ENCODE data around the gene GLRX5.
A peak's percentile ranks its signal among the peaks of the same experiment; 100 is the strongest.

Gene GLRX5

DNA sequence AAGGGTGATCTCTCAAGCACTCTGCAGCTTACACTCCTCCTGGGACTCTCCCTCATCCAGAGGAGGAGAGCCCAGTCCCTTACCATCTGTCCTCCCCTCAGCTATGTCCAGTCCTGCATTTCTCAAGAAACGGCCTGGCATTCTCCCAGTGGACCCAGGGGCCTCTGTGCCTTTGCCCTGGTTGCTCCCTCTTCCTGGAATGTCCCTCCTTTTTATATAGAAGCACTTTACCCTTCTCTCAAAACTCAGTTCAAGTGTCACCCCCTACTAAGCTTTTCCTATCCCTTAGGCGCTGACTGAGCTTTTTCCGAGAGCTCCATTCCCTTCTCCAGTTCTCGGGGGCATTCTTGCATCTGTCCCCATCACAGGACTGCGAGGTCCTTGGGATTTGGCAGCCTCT lies 8.9 kb upstream of the GLRX5 start:
- Histone ChIP-seq H3K9me3 (ENCODE audit: insufficient read depth, low read length) (no peaks in the 10 kb centered on the region), H3K4me3 (ENCODE audit: insufficient read length, low read depth) (no peak overlapping the region), H3K9ac (ENCODE audit: insufficient read length, low read depth) (no peak overlapping the region), H3K27me3 (ENCODE audit: insufficient read depth, insufficient read length) (no peaks in the 10 kb centered on the region), H3K4me1 (ENCODE audit: insufficient read depth, insufficient read length) (peaks cover 4% of the 10 kb centered on the region), H3K36me3 (ENCODE audit: insufficient read depth, insufficient read length, low read length) (peaks cover 13% of the 10 kb centered on the region)
- TF ChIP-seq SUZ12 (IDR thresholded peaks at IDR 0.05; ENCODE audit: extremely low read depth, insufficient read depth, insufficient read length) (no peak), ZNF274 (IDR thresholded peaks at IDR 0.05; ENCODE audit: low read depth, low read length) (no peak), YY1 (IDR thresholded peaks at IDR 0.05; ENCODE audit: insufficient read depth, insufficient read length) (no peak)
- DNase-seq (ENCODE audit: low read depth, low spot score): no peak

DNA sequence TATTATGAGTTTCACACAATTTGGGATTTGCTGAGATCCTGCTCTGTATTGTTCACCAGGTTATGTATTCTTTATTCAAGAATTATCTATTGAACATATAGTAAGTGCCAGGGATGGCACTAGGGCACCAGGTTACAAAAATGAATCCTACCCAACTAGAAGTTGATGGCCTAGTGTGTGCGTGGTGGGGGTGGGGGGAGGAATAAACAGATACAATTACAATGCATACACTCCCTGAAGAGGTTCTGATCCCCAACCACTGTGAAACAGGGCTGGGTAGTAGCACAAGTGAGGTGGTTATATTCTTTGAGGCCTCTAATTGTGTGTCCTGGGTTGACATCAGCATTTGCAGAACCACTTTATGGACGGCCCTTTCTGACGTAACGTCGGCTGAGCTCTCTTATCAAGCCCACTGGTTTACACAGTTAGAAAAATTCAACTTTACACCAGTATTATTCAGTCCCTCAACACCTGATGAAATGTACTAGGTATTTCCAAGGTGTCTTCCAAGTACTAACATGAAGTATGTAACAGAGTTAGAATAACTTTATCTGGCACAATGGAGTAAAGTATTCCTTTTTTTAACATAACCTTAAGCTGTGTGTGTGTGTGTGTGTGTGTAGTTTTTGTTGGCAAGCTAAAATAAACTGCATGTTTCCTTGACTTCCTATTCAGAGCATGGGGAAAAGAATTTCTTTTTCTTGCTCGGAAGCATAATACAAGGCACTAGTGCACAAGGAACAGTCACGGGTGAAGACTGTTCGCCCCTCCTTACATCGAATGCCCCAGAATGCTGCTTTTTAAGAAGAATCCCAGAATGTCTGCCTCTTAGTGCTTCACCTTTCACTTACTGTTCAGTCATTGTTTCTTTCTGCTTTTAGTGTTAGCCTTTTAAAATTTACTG lies 8.1 kb upstream of the GLRX5 start:
- Histone ChIP-seq H3K9ac (ENCODE audit: insufficient read length, low read depth) (no peak overlapping the region), H3K4me1 (ENCODE audit: insufficient read depth, insufficient read length) (peaks cover 4% of the 10 kb centered on the region), H3K36me3 (ENCODE audit: insufficient read depth, insufficient read length, low read length) (peaks cover 17% of the 10 kb centered on the region), H3K4me3 (ENCODE audit: insufficient read length, low read depth) (no peak overlapping the region), H3K27me3 (ENCODE audit: insufficient read depth, insufficient read length) (no peaks in the 10 kb centered on the region), H3K9me3 (ENCODE audit: insufficient read depth, low read length) (no peaks in the 10 kb centered on the region)
- DNase-seq (ENCODE audit: low read depth, low spot score): no peak
- TF ChIP-seq ZNF274 (IDR thresholded peaks at IDR 0.05; ENCODE audit: low read depth, low read length): no peak
- TF ChIP-seq SUZ12 (IDR thresholded peaks at IDR 0.05; ENCODE audit: extremely low read depth, insufficient read depth, insufficient read length): no peak
- no peak for TF ChIP-seq YY1 (IDR thresholded peaks at IDR 0.05; ENCODE audit: insufficient read depth, insufficient read length)

DNA sequence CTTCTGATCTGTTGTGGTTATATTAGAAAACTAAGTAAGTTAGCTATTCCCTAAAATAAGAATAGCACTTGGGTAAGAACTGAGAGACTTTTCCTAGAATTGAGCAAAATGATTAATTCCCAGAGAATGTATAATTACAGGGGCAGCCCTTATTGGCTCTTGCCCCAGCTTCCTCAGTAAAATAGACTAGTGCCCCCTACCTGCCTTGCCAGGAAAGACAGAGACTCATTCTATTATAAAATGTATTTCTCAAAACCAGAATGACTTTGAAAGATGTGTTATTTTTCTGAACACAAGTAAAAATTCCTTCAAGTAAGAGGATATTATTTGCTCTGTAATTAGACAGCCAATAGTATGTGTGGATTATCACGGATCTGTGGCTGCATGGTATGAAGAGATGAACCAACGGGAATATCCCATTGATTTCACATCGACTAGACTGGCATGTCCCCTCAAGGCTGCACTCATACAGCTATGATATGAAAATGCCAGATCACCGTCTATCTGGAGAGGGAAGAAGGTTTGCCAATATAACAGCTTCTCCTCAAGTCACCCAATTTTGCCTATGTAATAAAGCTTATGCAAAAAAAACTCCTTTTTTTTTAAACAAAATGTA lies 7.4 kb upstream of the GLRX5 start:
- no peak for DNase-seq (ENCODE audit: low read depth, low spot score)
- H3K9ac ChIP-seq (ENCODE audit: insufficient read length, low read depth): no peak overlapping the region
- H3K4me3 ChIP-seq (ENCODE audit: insufficient read length, low read depth): no peak overlapping the region
- H3K9me3 ChIP-seq (ENCODE audit: insufficient read depth, low read length): no peaks in the 10 kb centered on the region
- H3K4me1 ChIP-seq (ENCODE audit: insufficient read depth, insufficient read length): peaks cover 4% of the 10 kb centered on the region
- H3K27me3 ChIP-seq (ENCODE audit: insufficient read depth, insufficient read length): no peaks in the 10 kb centered on the region
- TF ChIP-seq ZNF274 (IDR thresholded peaks at IDR 0.05; ENCODE audit: low read depth, low read length): no peak
- TF ChIP-seq SUZ12 (IDR thresholded peaks at IDR 0.05; ENCODE audit: extremely low read depth, insufficient read depth, insufficient read length): no peak
- no peak for TF ChIP-seq YY1 (IDR thresholded peaks at IDR 0.05; ENCODE audit: insufficient read depth, insufficient read length)
- peaks cover 22% of the 10 kb centered on the region for H3K36me3 ChIP-seq (ENCODE audit: insufficient read depth, insufficient read length, low read length)

DNA sequence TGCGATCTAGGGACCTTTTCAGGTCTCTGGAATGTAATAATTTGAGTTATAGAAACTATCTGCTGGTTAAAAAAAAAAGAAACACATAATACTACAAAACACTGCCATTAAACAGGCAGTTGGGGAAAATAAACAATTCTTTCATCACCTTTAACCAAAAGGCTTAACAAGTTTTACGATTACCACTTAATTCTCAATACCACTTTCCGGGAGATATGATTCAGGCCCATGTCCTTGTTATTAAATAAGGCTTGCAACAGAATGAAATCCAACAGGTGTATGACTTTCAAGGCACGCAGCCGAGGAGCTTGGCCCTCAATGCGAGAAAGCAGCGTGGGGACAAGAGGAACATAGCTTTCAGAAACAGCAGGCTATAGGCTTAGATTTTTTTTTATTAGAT lies 5.6 kb upstream of the GLRX5 start:
- TF ChIP-seq ZNF274 (IDR thresholded peaks at IDR 0.05; ENCODE audit: low read depth, low read length) (no peak), SUZ12 (IDR thresholded peaks at IDR 0.05; ENCODE audit: extremely low read depth, insufficient read depth, insufficient read length) (no peak), YY1 (IDR thresholded peaks at IDR 0.05; ENCODE audit: insufficient read depth, insufficient read length) (no peak)
- Histone ChIP-seq H3K9ac (ENCODE audit: insufficient read length, low read depth) (no peak overlapping the region), H3K9me3 (ENCODE audit: insufficient read depth, low read length) (no peaks in the 10 kb centered on the region), H3K27me3 (ENCODE audit: insufficient read depth, insufficient read length) (no peaks in the 10 kb centered on the region), H3K4me3 (ENCODE audit: insufficient read length, low read depth) (no peak overlapping the region), H3K4me1 (ENCODE audit: insufficient read depth, insufficient read length) (peaks cover 4% of the 10 kb centered on the region), H3K36me3 (ENCODE audit: insufficient read depth, insufficient read length, low read length) (peaks cover 32% of the 10 kb centered on the region)
- DNase-seq (ENCODE audit: low read depth, low spot score): no peak

DNA sequence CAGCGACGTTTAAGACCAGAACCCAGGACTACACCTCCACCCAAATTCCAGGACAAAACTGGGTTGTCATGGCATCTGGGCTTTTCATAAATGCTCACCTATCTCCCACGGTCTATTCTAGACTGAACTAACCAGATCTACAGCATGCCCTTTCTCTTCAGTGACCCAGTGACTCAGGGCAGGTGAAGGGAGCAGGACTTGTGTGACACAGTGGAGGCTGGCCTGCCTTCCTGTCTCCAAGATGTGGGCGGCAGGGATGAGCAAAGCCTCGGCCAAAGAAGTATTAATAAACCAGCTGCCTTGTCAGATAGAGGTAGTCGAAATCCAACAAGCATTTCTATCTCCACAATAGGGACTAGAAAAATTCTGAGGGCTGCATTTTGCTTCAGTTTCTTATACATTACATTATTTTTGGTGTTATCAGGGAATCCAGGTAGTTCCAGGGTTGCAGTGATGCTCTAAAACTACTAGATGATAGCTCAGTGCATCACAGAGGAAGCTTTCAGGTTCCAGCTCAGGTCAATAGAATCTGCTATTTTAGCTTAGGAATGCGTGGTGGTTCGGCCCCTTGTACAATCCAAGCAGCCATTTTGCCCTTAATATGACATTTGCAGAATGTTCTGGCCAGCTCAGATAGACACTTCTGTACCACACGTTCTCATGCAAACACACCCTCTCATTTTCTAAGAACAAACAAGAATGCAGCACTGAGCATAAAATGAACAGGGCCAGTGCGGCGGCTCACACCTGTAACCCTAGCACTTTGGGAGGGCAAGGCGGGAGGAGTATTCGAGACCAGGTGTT lies 4.2 kb upstream of the GLRX5 start:
- no peak for DNase-seq (ENCODE audit: low read depth, low spot score)
- Histone ChIP-seq H3K4me1 (ENCODE audit: insufficient read depth, insufficient read length) (peaks cover 4% of the 10 kb centered on the region), H3K27me3 (ENCODE audit: insufficient read depth, insufficient read length) (no peaks in the 10 kb centered on the region), H3K9me3 (ENCODE audit: insufficient read depth, low read length) (no peaks in the 10 kb centered on the region), H3K36me3 (ENCODE audit: insufficient read depth, insufficient read length, low read length) (peaks cover 32% of the 10 kb centered on the region), H3K4me3 (ENCODE audit: insufficient read length, low read depth) (no peak overlapping the region), H3K9ac (ENCODE audit: insufficient read length, low read depth) (peak overlapping the region; percentile 8)
- TF ChIP-seq ZNF274 (IDR thresholded peaks at IDR 0.05; ENCODE audit: low read depth, low read length) (no peak), SUZ12 (IDR thresholded peaks at IDR 0.05; ENCODE audit: extremely low read depth, insufficient read depth, insufficient read length) (no peak), YY1 (IDR thresholded peaks at IDR 0.05; ENCODE audit: insufficient read depth, insufficient read length) (no peak)

DNA sequence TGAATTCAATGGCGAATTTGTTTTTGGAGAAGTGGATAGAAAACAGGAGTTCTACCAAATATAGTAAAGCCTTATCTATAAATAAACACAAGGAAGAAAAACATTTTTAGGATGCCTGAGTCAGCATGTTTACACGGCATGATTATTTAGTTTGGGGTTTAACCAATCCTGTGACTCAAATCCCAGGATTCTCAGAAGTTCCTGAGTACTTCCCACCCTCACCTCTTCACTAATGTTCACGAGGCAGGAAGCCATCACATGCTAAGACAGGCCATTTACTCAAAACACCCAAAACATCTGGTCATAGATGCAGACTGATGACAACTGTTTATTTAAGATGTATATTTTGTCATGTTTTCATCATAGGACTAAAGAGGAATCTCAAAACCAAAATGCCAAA lies 3.4 kb upstream of the GLRX5 start:
- H3K9me3 ChIP-seq (ENCODE audit: insufficient read depth, low read length): no peaks in the 10 kb centered on the region
- no peaks in the 10 kb centered on the region for H3K4me1 ChIP-seq (ENCODE audit: insufficient read depth, insufficient read length)
- H3K27me3 ChIP-seq (ENCODE audit: insufficient read depth, insufficient read length): no peaks in the 10 kb centered on the region
- TF ChIP-seq YY1 (IDR thresholded peaks at IDR 0.05; ENCODE audit: insufficient read depth, insufficient read length) (no peak), ZNF274 (IDR thresholded peaks at IDR 0.05; ENCODE audit: low read depth, low read length) (no peak)
- H3K9ac ChIP-seq (ENCODE audit: insufficient read length, low read depth): no peak overlapping the region
- no peak for DNase-seq (ENCODE audit: low read depth, low spot score)
- peaks cover 32% of the 10 kb centered on the region for H3K36me3 ChIP-seq (ENCODE audit: insufficient read depth, insufficient read length, low read length)
- H3K4me3 ChIP-seq (ENCODE audit: insufficient read length, low read depth): no peak overlapping the region

DNA sequence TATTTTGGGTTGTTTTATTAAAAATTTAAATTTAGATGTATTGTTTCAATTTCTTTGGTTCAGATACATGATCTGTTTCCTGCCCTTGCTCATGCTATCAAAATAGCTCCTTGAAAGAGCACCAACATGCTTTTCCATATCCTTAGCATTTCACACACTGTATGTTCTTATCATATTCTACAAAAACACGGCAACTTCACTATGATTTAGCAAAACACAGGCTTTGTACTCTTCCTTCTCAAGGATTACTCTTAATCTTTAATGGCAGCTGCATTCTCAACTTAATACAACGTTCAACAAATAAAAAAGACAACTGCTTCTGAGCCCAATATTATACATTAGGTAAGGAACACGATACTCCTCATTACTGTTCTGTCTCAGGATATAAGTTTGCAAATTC lies 2.9 kb upstream of the GLRX5 start:
- Histone ChIP-seq H3K9ac (ENCODE audit: insufficient read length, low read depth) (no peak overlapping the region), H3K4me3 (ENCODE audit: insufficient read length, low read depth) (no peak overlapping the region), H3K9me3 (ENCODE audit: insufficient read depth, low read length) (no peaks in the 10 kb centered on the region), H3K4me1 (ENCODE audit: insufficient read depth, insufficient read length) (no peaks in the 10 kb centered on the region), H3K27me3 (ENCODE audit: insufficient read depth, insufficient read length) (no peaks in the 10 kb centered on the region), H3K36me3 (ENCODE audit: insufficient read depth, insufficient read length, low read length) (peaks cover 32% of the 10 kb centered on the region)
- no peak for DNase-seq (ENCODE audit: low read depth, low spot score)
- TF ChIP-seq YY1 (IDR thresholded peaks at IDR 0.05; ENCODE audit: insufficient read depth, insufficient read length) (no peak), ZNF274 (IDR thresholded peaks at IDR 0.05; ENCODE audit: low read depth, low read length) (no peak), SUZ12 (IDR thresholded peaks at IDR 0.05; ENCODE audit: extremely low read depth, insufficient read depth, insufficient read length) (no peak)
